ENCODE results near the gene SEMA6C. TPM values are rescaled to one million over a fixed set of nuclear protein-coding genes. Genes with fewer than 3 reads are reported as not detected.
A peak's percentile ranks its signal among the peaks of the same experiment; 100 is the strongest.

Gene SEMA6C
- total and polyA plus RNA-seq, 2 of the 13 experiments (the other 11 are each of a cell fraction or from before 2014, with no cell fraction given): 1.4 to 2.9 TPM

GRCh38 chr1:151147665-151148064 lies 1.2 kb upstream of the SEMA6C start (continued):
- TF ChIP-seq ZBTB40 (IDR thresholded peaks at IDR 0.05) (no peak), ZBTB40 (CRISPR knock-in tag; IDR thresholded peaks at IDR 0.05) (no peak), ARID5B (CRISPR knock-in tag; IDR thresholded peaks at IDR 0.05) (0 out of 2 replicates have a peak, but pooled peaks have one; percentile 17), PATZ1 (CRISPR knock-in tag; IDR thresholded peaks at IDR 0.05) (peak; percentile 36), NONO (IDR thresholded peaks at IDR 0.05) (no peak), NONO (CRISPR knock-in tag; conservative IDR thresholded peaks at IDR 0.05) (0 out of 2 replicates have a peak, but pooled peaks have one; percentile 32), MED1 (CRISPR knock-in tag; IDR thresholded peaks at IDR 0.05) (0 out of 2 replicates have a peak, but pooled peaks have one; percentile 8), ZBTB7B (CRISPR knock-in tag; IDR thresholded peaks at IDR 0.05) (peak; percentile 47; the same call in 1 of the 2 replicates), ZBTB39 (CRISPR knock-in tag; IDR thresholded peaks at IDR 0.05) (peak; percentile 93), ZFP1 (CRISPR knock-in tag; IDR thresholded peaks at IDR 0.05) (no peak), NCOR1 (IDR thresholded peaks at IDR 0.05; ENCODE audit: borderline replicate concordance, low read length) (peak; percentile 34; the same call in 1 of the 2 replicates)
